DND-41 (cell line): Measurements from ENCODE around the gene VTI1A.

Experiments
- ATAC-seq: fragments of 200-7000 bp; cut with Tn5 transposase; 3 replicates; pipeline ENCODE4 v1.9.1; 2021; ENCODE audit warnings: low read depth; ENCODE audit not compliant: insufficient read depth
- DNase-seq: peaks from one replicate; pipeline ENCODE4 v3.0.0-alpha.2; 2020
- H2AFZ ChIP-seq: 2 replicates; pipeline ENCODE4 v1.6.0; 2012; ENCODE audit warnings: low read depth, low read length
- H3K27ac ChIP-seq: 2 replicates; pipeline ENCODE4 v1.5.1; 2012; ENCODE audit warnings: low read length, inconsistent platforms
- H3K27me3 ChIP-seq: fragments of 200-600 bp; sonication (generic); 2 replicates; pipeline ENCODE4 v1.6.0; 2012; ENCODE audit warnings: low read length, mild to moderate bottlenecking, inconsistent platforms; ENCODE audit not compliant: insufficient read depth, poor library complexity
- H3K36me3 ChIP-seq: 2 replicates; pipeline ENCODE4 v1.5.1; 2012; ENCODE audit warnings: low read length, inconsistent platforms; ENCODE audit not compliant: insufficient read depth
- H3K4me1 ChIP-seq: 2 replicates; pipeline ENCODE4 v1.5.1; 2012; ENCODE audit warnings: mild to moderate bottlenecking, low read length; ENCODE audit not compliant: insufficient read depth
- H3K4me2 ChIP-seq: 2 replicates; pipeline ENCODE4 v1.6.0; 2012; ENCODE audit warnings: mild to moderate bottlenecking, moderate library complexity, low read length, inconsistent platforms; ENCODE audit not compliant: insufficient read depth
- H3K4me3 ChIP-seq, 2 experiments: fragments of 200-600 bp in 1 of 2; shearing (Covaris generic) in 1 of 2; 2 replicates each; pipeline ENCODE4 v1.5.1; 2012 to 2016; ENCODE audit warnings: inconsistent platforms in 2 of 2, low read length in 2 of 2, mild to moderate bottlenecking in 2 of 2, low read depth in 1 of 2, moderate library complexity in 1 of 2
- H3K79me2 ChIP-seq: 2 replicates; pipeline ENCODE4 v1.6.0; 2012; ENCODE audit warnings: low read length, inconsistent platforms; ENCODE audit not compliant: insufficient read depth
- H3K9ac ChIP-seq: 2 replicates; pipeline ENCODE4 v1.6.0; 2012; ENCODE audit warnings: low read depth, mild to moderate bottlenecking, inconsistent platforms, low read length, moderate library complexity
- H3K9me3 ChIP-seq: 2 replicates; pipeline ENCODE4 v1.5.1; 2012; ENCODE audit warnings: low read length, moderate library complexity, mild to moderate bottlenecking, inconsistent platforms; ENCODE audit not compliant: insufficient read depth, severe bottlenecking
- H4K20me1 ChIP-seq: 2 replicates; pipeline ENCODE4 v1.6.0; 2012; ENCODE audit warnings: low read length; ENCODE audit not compliant: insufficient read depth
- EZH2 ChIP-seq: IDR thresholded peaks from 3 replicates; pipeline ENCODE4 v1.6.1; 2012; ENCODE audit warnings: borderline replicate concordance, low read depth, mild to moderate bottlenecking, moderate library complexity, low read length, inconsistent platforms; ENCODE audit not compliant: severe bottlenecking
- TF ChIP-seq, protein P1 (sequence below): IDR thresholded peaks from 2 replicates; pipeline ENCODE4 v1.5.1; 2012; ENCODE audit warnings: borderline replicate concordance, low read length, moderate library complexity, mild to moderate bottlenecking; ENCODE audit not compliant: poor library complexity, severe bottlenecking; ENCODE audit errors: extremely low read depth

The VTI1A gene

DNA sequence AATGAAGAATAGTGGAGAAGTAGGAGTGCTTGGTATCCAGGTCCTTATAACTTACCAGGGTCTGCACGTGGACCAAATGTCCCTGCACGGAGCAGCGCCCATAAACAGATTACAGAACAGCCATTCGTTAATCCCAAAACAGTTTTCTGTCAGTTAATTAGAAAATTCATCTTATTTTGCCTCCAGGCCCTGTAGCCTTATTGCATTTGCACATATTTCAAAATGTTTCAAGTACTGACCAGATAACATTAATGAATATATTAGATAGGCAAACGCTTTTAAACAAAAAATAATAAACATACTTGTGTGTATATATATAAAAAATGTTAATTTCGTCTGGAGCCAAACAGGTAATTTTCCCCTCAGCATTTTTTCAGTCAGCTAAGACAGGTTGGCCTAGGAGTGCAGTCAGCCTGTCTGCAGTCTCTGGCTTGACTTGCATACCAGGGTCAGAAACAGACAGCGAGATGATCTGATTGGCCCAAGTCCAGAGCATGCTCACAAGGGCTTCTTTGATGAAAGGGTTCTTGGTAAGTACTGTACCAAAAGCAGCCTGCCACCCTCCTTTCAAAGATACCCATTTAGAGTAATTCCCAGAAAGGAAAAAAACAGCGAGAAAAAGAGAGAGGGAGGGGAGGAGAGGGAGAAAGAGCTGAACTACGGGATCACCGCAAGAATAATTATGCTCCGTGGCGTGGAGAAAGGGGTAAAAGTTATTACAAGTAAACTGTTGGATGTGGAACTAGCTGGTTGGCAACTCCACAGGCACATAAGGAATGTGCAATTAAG lies 308.6 kb downstream of the VTI1A start:
- ATAC-seq = no peak
- H3K4me1 ChIP-seq = no peaks in the 10 kb centered on the region
- no peaks in the 10 kb centered on the region for H3K27me3 ChIP-seq
- no peaks in the 10 kb centered on the region for H3K36me3 ChIP-seq
- H3K4me2 ChIP-seq = no peak overlapping the region
- no peak overlapping the region for H2AFZ ChIP-seq
- TF ChIP-seq EZH2 = no peak
- no peak for DNase-seq
- no peaks in the 10 kb centered on the region for H4K20me1 ChIP-seq
- H3K9ac ChIP-seq = no peak overlapping the region
- H3K9me3 ChIP-seq = no peaks in the 10 kb centered on the region
- no peak overlapping the region for H3K4me3 ChIP-seq
- no peaks in the 10 kb centered on the region for H3K79me2 ChIP-seq
- no peak overlapping the region for H3K27ac ChIP-seq

GRCh38 chr10:112756235-112756527 lies 309.2 kb downstream of the VTI1A start:
- no peak overlapping the region for H3K27ac ChIP-seq
- H3K4me3 ChIP-seq = no peak overlapping the region
- no peak for DNase-seq
- H3K79me2 ChIP-seq = no peaks in the 10 kb centered on the region
- H4K20me1 ChIP-seq = no peaks in the 10 kb centered on the region
- H2AFZ ChIP-seq = no peak overlapping the region
- H3K4me1 ChIP-seq = no peaks in the 10 kb centered on the region
- TF ChIP-seq, protein P1, sequence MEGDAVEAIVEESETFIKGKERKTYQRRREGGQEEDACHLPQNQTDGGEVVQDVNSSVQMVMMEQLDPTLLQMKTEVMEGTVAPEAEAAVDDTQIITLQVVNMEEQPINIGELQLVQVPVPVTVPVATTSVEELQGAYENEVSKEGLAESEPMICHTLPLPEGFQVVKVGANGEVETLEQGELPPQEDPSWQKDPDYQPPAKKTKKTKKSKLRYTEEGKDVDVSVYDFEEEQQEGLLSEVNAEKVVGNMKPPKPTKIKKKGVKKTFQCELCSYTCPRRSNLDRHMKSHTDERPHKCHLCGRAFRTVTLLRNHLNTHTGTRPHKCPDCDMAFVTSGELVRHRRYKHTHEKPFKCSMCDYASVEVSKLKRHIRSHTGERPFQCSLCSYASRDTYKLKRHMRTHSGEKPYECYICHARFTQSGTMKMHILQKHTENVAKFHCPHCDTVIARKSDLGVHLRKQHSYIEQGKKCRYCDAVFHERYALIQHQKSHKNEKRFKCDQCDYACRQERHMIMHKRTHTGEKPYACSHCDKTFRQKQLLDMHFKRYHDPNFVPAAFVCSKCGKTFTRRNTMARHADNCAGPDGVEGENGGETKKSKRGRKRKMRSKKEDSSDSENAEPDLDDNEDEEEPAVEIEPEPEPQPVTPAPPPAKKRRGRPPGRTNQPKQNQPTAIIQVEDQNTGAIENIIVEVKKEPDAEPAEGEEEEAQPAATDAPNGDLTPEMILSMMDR = no peak
- TF ChIP-seq EZH2 = no peak
- ATAC-seq = no peak
- no peak overlapping the region for H3K4me2 ChIP-seq
- no peaks in the 10 kb centered on the region for H3K9me3 ChIP-seq
- no peak overlapping the region for H3K9ac ChIP-seq
- H3K27me3 ChIP-seq = no peaks in the 10 kb centered on the region
- H3K36me3 ChIP-seq = no peaks in the 10 kb centered on the region

GRCh38 chr10:112758961-112759360 lies 311.9 kb downstream of the VTI1A start:
- no peaks in the 10 kb centered on the region for H3K79me2 ChIP-seq
- no peak for DNase-seq
- no peak overlapping the region for H3K9ac ChIP-seq
- no peaks in the 10 kb centered on the region for H3K27me3 ChIP-seq
- H3K4me3 ChIP-seq = no peak overlapping the region
- no peak for ATAC-seq
- H3K27ac ChIP-seq = no peak overlapping the region
- no peaks in the 10 kb centered on the region for H3K9me3 ChIP-seq
- no peak for TF ChIP-seq EZH2
- TF ChIP-seq, protein P1 = no peak
- H4K20me1 ChIP-seq = no peaks in the 10 kb centered on the region
- H3K4me2 ChIP-seq = no peak overlapping the region
- H3K36me3 ChIP-seq = no peaks in the 10 kb centered on the region
- no peaks in the 10 kb centered on the region for H3K4me1 ChIP-seq
- no peak overlapping the region for H2AFZ ChIP-seq

- no peaks in the 10 kb centered on the region for H3K36me3 ChIP-seq
- H3K27me3 ChIP-seq = no peaks in the 10 kb centered on the region
- H3K9me3 ChIP-seq = no peaks in the 10 kb centered on the region
- no peaks in the 10 kb centered on the region for H3K4me1 ChIP-seq
- DNase-seq (no peak), ATAC-seq (no peak)
- no peaks in the 10 kb centered on the region for H4K20me1 ChIP-seq
- TF ChIP-seq, protein P1 = no peak
- TF ChIP-seq EZH2 = no peak
- no peak overlapping the region for H3K4me2 ChIP-seq
- H3K4me3 ChIP-seq = no peak overlapping the region
- no peaks in the 10 kb centered on the region for H3K79me2 ChIP-seq
- no peak overlapping the region for H3K27ac ChIP-seq
- no peak overlapping the region for H2AFZ ChIP-seq
- no peak overlapping the region for H3K9ac ChIP-seq
Observed at GRCh38 chr10:112759496-112759895, 312.5 kb downstream of the VTI1A start.
